Liver (tissue), 9 donors: ENCODE data around the gene ACOT12. TPM values are rescaled to one million over a fixed set of nuclear protein-coding genes. Genes with fewer than 3 reads are reported as not detected.

Experiments
- DNase-seq: peaks from one replicate; pipeline ENCODE4 v3.0.0-alpha.2; 2017; ENCODE audit warnings: low spot score
- H3K27ac ChIP-seq, 2 donors: one replicate each; pipeline ENCODE4 v1.7.0; 2013; ENCODE audit warnings: inconsistent platforms in 2 of 2, low read length in 2 of 2, control low read depth in 1 of 2, low read depth in 1 of 2, mild to moderate bottlenecking in 1 of 2
- H3K27me3 ChIP-seq, 4 donors: one replicate each; pipeline versions ENCODE4 v1.6.1 to v1.7.0; 2013; ENCODE audit warnings: low read length in 3 of 4, inconsistent platforms in 1 of 4, mild to moderate bottlenecking in 1 of 4, moderate library complexity in 1 of 4; ENCODE audit not compliant: control insufficient read depth in 4 of 4, insufficient read depth in 4 of 4
- H3K36me3 ChIP-seq, 4 donors: one replicate each; pipeline versions ENCODE4 v1.6.1 to v1.7.0; 2013; ENCODE audit warnings: low read length in 3 of 4, mild to moderate bottlenecking in 3 of 4, low read depth in 1 of 4, moderate library complexity in 1 of 4; ENCODE audit not compliant: control insufficient read depth in 4 of 4, insufficient read depth in 3 of 4
- H3K4me1 ChIP-seq, 4 donors: one replicate each; pipeline versions ENCODE4 v1.6.1 to v1.7.0; 2013; ENCODE audit warnings: low read length in 3 of 4, mild to moderate bottlenecking in 3 of 4, moderate library complexity in 1 of 4; ENCODE audit not compliant: control insufficient read depth in 4 of 4, insufficient read depth in 4 of 4
- H3K4me3 ChIP-seq, 3 donors: one replicate each; pipeline versions ENCODE4 v1.6.1 to v1.7.0; 2013; ENCODE audit warnings: low read length in 3 of 3, control low read depth in 1 of 3, low read depth in 1 of 3, mild to moderate bottlenecking in 1 of 3
- H3K9ac ChIP-seq, 2 donors: one replicate each; pipeline ENCODE4 v1.7.0; 2013; ENCODE audit warnings: low read length in 2 of 2, mild to moderate bottlenecking in 2 of 2, moderate library complexity in 2 of 2, control low read depth in 1 of 2, low read depth in 1 of 2
- H3K9me3 ChIP-seq, 4 donors: one replicate each; pipeline versions ENCODE4 v1.6.1 to v1.7.0; 2013; ENCODE audit warnings: low read length in 3 of 4; ENCODE audit not compliant: control insufficient read depth in 4 of 4
- CTCF ChIP-seq: fragments of 150-350 bp; IDR thresholded peaks from 2 replicates; pipeline ENCODE4 v1.5.1; 2017; ENCODE audit warnings: improper control_type of control experiment, low read depth, low read length; ENCODE audit not compliant: missing input control
- EGR1 ChIP-seq, 2 donors: IDR thresholded peaks; 2 replicates each; pipeline ENCODE4 v1.6.1; 2016 to 2018; ENCODE audit warnings: antibody characterized with exemption in 2 of 2, low read depth in 2 of 2
- FOXA1 ChIP-seq: IDR thresholded peaks from 2 replicates; pipeline ENCODE4 v1.6.1; 2016; ENCODE audit warnings: antibody characterized with exemption
- FOXA2 ChIP-seq: IDR thresholded peaks from 2 replicates; pipeline ENCODE4 v1.6.1; 2016; ENCODE audit warnings: antibody characterized with exemption
- GABPA ChIP-seq, 2 donors: IDR thresholded peaks in 1 of 2; conservative IDR thresholded peaks in 1 of 2; 2 replicates each; pipeline ENCODE4 v1.6.1; 2016; ENCODE audit warnings: antibody characterized with exemption in 2 of 2, mild to moderate bottlenecking in 1 of 2, moderate library complexity in 1 of 2
- HNF4A ChIP-seq, 2 donors: conservative IDR thresholded peaks; 2 replicates each; pipeline ENCODE4 v1.6.1; 2016; ENCODE audit warnings: antibody characterized with exemption in 2 of 2, mild to moderate bottlenecking in 2 of 2
- NR2F2 ChIP-seq: IDR thresholded peaks from 2 replicates; pipeline ENCODE4 v1.6.1; 2016; ENCODE audit warnings: antibody characterized with exemption
- TAF1 ChIP-seq: conservative IDR thresholded peaks from 2 replicates; pipeline ENCODE4 v1.6.1; 2016; ENCODE audit warnings: antibody characterized with exemption, mild to moderate bottlenecking
- YY1 ChIP-seq: IDR thresholded peaks from 2 replicates; pipeline ENCODE4 v1.6.1; 2016; ENCODE audit warnings: antibody characterized with exemption, mild to moderate bottlenecking
- WGBS: extraction: QIAGEN DNeasy Blood & Tissue Kit; methylation state at CpG from one replicate; pipeline ENCODE4 v1.1.7; 2013; 5-methylcytosine and 5-hydroxymethylcytosine counted together
- polyA plus RNA-seq, 2 donors: library from polyadenylated mRNA; stranded (reverse) in 1 of 2; unstranded in 1 of 2; fragments of 200-250 nt in 1 of 2; fragments of >200 nt in 1 of 2; fragmentation: Nextera tagmentation in 1 of 2; extraction: Ambion mirVana in 1 of 2; gene quantifications; one replicate each; pipeline versions ENCODE4 v1.2.1 to v1.2.3, GENCODE V29; 2013 to 2015
- total RNA-seq, 2 donors: library from RNA; depleted of rRNA; stranded (reverse); fragments of >200 nt; gene quantifications; one replicate each; pipeline ENCODE4 v1.2.3, GENCODE V29; 2014
- TF ChIP-seq, protein P1 (sequence below): IDR thresholded peaks from 2 replicates; pipeline ENCODE4 v1.6.1; 2016; ENCODE audit warnings: antibody characterized with exemption
- TF ChIP-seq, protein P2 (sequence below): IDR thresholded peaks from 2 replicates; pipeline ENCODE4 v1.6.1; 2016; ENCODE audit warnings: antibody characterized with exemption
- donor health status: healthy.
- donor health status: healthy.
- donor health status: healthy.
- donor health status: healthy.
- donor health status: healthy.

The ACOT12 gene
- total and polyA plus RNA-seq, 4 donors, result 16.9 to 76.4 (median 38.8) TPM

DNA sequence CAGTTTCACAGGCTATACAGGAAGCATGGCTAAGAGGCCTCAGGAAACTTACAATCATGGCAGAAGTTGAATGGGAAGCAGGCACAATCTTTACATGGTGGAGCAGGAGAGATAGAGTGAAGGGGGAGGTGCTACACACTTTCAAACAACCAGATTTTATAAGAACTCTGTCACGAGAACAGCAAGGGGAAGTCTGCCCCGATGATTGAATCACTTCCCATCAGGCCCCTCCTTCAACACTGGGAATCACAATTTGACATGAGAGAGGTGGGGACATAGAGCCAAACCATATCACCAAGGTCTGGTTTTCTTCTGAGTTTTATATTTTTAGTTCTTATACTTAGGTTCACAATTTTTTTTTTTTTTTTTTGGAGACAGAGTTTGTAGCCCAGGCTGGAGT lies 76.4 kb downstream of the ACOT12 start:
- 76% methylated on average over 2 of the region's 2 CpGs for WGBS
- no peak for TF ChIP-seq NR2F2
- TF ChIP-seq GABPA (IDR thresholded peaks at IDR 0.05 in 1 of 2, conservative IDR thresholded peaks at IDR 0.05 in 1 of 2), result no peak
- Histone ChIP-seq H3K4me1 (no peaks in the 10 kb centered on the region), H3K9me3 (no peaks in the 10 kb centered on the region), H3K4me3 (no peak overlapping the region), H3K36me3 (peaks cover 0 to 16% (median 14%) of the 10 kb centered on the region in 4 donors), H3K27me3 (no peaks in the 10 kb centered on the region), H3K27ac (no peak overlapping the region), H3K9ac (no peak overlapping the region)
- DNase-seq, result no peak

DNA sequence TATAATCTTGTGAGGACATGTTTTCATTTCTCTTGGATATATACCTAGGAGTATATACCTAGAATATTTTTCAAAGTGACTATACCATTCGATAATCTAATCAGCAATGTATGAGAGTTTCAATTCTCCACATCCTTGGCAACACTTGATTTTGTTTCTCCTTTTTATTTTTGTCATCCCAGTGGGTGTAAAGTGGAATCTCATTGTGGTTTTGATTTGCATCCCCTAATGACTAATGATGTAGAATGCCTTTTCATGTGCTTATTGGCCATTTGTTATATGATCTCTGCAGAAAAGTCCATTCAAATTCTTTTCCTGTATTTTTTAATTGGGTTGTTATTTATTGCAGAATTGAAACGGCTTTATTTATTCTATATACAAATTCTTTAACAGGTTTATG lies 77.4 kb downstream of the ACOT12 start:
- Histone ChIP-seq H3K9me3 (no peaks in the 10 kb centered on the region), H3K4me3 (no peak overlapping the region), H3K4me1 (no peaks in the 10 kb centered on the region), H3K27me3 (no peaks in the 10 kb centered on the region), H3K27ac (no peak overlapping the region), H3K9ac (no peak overlapping the region), H3K36me3 (peaks cover 0 to 22% (median 20%) of the 10 kb centered on the region in 4 donors)
- DNase-seq, result no peak
- no peak for TF ChIP-seq NR2F2
- WGBS, result 87% methylated on average over 2 of the region's 2 CpGs

DNA sequence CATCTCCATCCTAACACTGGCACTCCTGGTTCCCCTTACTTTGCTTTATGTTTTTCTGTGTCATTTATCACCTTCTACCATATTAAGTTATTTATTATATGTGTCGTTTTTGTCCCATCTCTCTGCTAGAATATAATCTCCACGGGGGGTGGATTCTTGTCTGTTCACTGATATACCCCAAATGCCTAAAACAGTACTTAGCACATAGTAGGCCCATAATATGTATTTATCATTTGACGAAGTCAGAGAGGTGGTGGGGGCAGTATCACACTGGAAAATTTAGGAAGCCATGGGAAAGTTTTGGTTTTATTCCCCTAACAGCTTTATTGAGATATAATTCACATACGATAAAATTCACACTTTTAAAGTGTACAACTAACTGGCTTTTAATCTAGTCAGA lies 78.1 kb downstream of the ACOT12 start:
- H3K9me3 ChIP-seq, result no peaks in the 10 kb centered on the region
- WGBS, result 94% methylated on average over 4 of the region's 4 CpGs
- no peak for DNase-seq
- H3K4me3 ChIP-seq, result no peak overlapping the region
- H3K4me1 ChIP-seq, result peaks cover 2 to 6% (median 3%) of the 10 kb centered on the region in 4 donors
- H3K27ac ChIP-seq, result no peak overlapping the region
- no peaks in the 10 kb centered on the region for H3K27me3 ChIP-seq
- no peak for TF ChIP-seq FOXA1
- no peak overlapping the region for H3K9ac ChIP-seq
- H3K36me3 ChIP-seq, result peaks cover 0 to 27% (median 20%) of the 10 kb centered on the region in 4 donors

DNA sequence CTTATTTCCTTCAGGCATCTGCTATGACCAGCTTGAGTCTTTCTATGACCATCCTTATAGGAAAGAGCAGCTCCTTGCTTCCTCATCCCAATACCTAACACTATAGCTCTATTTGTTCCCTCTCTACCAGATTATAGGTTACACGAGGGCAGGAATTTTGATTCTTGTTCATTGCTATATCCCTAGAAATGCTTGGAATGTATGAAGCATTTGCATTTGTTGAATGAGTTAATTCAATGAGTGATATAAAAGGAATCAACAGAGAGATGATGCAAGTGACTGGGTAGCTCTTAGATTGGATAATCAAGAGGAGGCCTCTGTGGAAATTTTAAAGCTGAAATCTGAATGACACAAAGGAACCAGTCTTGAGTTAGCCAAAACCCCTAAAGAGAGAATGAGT lies 78.6 kb downstream of the ACOT12 start:
- Histone ChIP-seq H3K4me1 (peaks cover 3 to 11% (median 6%) of the 10 kb centered on the region in 4 donors), H3K27ac (no peak overlapping the region), H3K27me3 (no peaks in the 10 kb centered on the region), H3K36me3 (peaks cover 0 to 28% (median 20%) of the 10 kb centered on the region in 4 donors), H3K9ac (no peak overlapping the region), H3K9me3 (no peaks in the 10 kb centered on the region), H3K4me3 (no peak overlapping the region)
- no peak for TF ChIP-seq GABPA (IDR thresholded peaks at IDR 0.05 in 1 of 2, conservative IDR thresholded peaks at IDR 0.05 in 1 of 2)
- no peak for TF ChIP-seq CTCF
- no peak for TF ChIP-seq TAF1
- TF ChIP-seq, protein P1, sequence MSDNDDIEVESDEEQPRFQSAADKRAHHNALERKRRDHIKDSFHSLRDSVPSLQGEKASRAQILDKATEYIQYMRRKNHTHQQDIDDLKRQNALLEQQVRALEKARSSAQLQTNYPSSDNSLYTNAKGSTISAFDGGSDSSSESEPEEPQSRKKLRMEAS, result no peak
- TF ChIP-seq, protein P2, sequence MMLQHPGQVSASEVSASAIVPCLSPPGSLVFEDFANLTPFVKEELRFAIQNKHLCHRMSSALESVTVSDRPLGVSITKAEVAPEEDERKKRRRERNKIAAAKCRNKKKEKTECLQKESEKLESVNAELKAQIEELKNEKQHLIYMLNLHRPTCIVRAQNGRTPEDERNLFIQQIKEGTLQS, result no peak
- TF ChIP-seq YY1, result no peak
- TF ChIP-seq FOXA2, result no peak
- TF ChIP-seq HNF4A (conservative IDR thresholded peaks at IDR 0.05), result no peak
- no peak for TF ChIP-seq EGR1 (IDR thresholded peaks at IDR 0.05; ENCODE audit: low read depth in 2 of 2)
- DNase-seq, result no peak
- WGBS, result 97% methylated on average over 1 of the region's 1 CpG
